A549 (cell line): Measurements from ENCODE around the gene KATNAL1. TPM values are rescaled to one million over a fixed set of nuclear protein-coding genes. Genes with fewer than 3 reads are reported as not detected.

Source experiments
- ATAC-seq, 2 experiments: fragments of 200-7000 bp in 1 of 2; fragments of >200 bp in 1 of 2; cut with Nextera tagmentation in 1 of 2; cut with Tn5 transposase in 1 of 2; 3 replicates each; pipeline versions ENCODE4 v1.8.0 to v1.9.1; 2018 to 2020; ENCODE audit warnings: mild to moderate bottlenecking in 1 of 2, moderate library complexity in 1 of 2
- CTCF ChIA-PET: fragments of 300-600 bp; sonication (Branson Sonifier 250); formaldehyde crosslinking; extraction: SDS; loops from one replicate; lab custom pipeline; 2021; ENCODE audit warnings: antibody characterized with exemption, inconsistent platforms; lab: Yijun Ruan, JAX
- POLR2A ChIA-PET: fragments of 350-600 bp; formaldehyde crosslinking; extraction: SDS; loops from one replicate; lab custom pipeline; 2021; ENCODE audit warnings: antibody characterized with exemption, inconsistent platforms; lab: Yijun Ruan, JAX
- DNase-seq, 2 experiments: peaks; one replicate each; pipeline versions ENCODE4 v3.0.0 to v3.0.0-alpha.2; 2011 to 2016; ENCODE audit warnings: low read depth in 1 of 2, low spot score in 1 of 2
- FAIRE-seq: peaks from 2 replicates; lab custom pipeline; 2011; peaks lifted over from hg19 to GRCh38; lab: Jason Lieb, UNC
- H3K27ac ChIP-seq, 2 experiments: fragments of >200 bp; sonication (Bioruptor Twin); formaldehyde crosslinking; 3 replicates each; pipeline ENCODE4 v1.5.1; 2016 to 2017
- H3K4me1 ChIP-seq: fragments of >200 bp; sonication (Bioruptor Twin); formaldehyde crosslinking; 3 replicates; pipeline ENCODE4 v1.6.1; 2016
- H3K4me2 ChIP-seq: fragments of >200 bp; sonication (Bioruptor Twin); formaldehyde crosslinking; 3 replicates; pipeline ENCODE4 v1.6.1; 2016
- H3K4me3 ChIP-seq: fragments of >200 bp; sonication (Bioruptor Twin); formaldehyde crosslinking; 3 replicates; pipeline ENCODE4 v1.5.1; 2016
- H3K9me3 ChIP-seq: fragments of >200 bp; sonication (Bioruptor Twin); formaldehyde crosslinking; 3 replicates; pipeline ENCODE4 v1.6.1; 2016
- CEBPB ChIP-seq, 2 experiments: fragments of >200 bp in 1 of 2; sonication (Bioruptor Twin) in 1 of 2; formaldehyde crosslinking in 1 of 2; IDR thresholded peaks; 2 replicates each; pipeline ENCODE4 v1.6.1; 2012 to 2016
- CHD2 ChIP-seq: fragments of 150-350 bp; IDR thresholded peaks from 2 replicates; pipeline ENCODE4 v1.6.1; 2014; ENCODE audit warnings: low read length; ENCODE audit not compliant: partially characterized antibody
- CHD4 ChIP-seq: fragments of 200-600 bp; sonication (generic); IDR thresholded peaks from 2 replicates; pipeline ENCODE4 v1.6.1; 2016; ENCODE audit warnings: antibody characterized with exemption, mild to moderate bottlenecking, borderline replicate concordance
- EP300 ChIP-seq, 2 experiments: fragments of >200 bp; sonication (Bioruptor Twin); formaldehyde crosslinking; IDR thresholded peaks; 2 replicates in 1 of 2; 3 replicates in 1 of 2; pipeline ENCODE4 v1.6.1; 2016 to 2017
- ESRRA ChIP-seq: fragments of 150-350 bp; IDR thresholded peaks from 2 replicates; pipeline ENCODE4 v1.6.1; 2014; ENCODE audit warnings: mild to moderate bottlenecking, low read length, borderline replicate concordance
- FOSB ChIP-seq: fragments of 250-450 bp; sonication (Bioruptor Pico); IDR thresholded peaks from 2 replicates; pipeline ENCODE4 v1.5.0; 2020; ENCODE audit warnings: mild to moderate bottlenecking, moderate library complexity
- HOXA7 ChIP-seq: fragments of 250-450 bp; sonication (Bioruptor Pico); IDR thresholded peaks from 2 replicates; pipeline ENCODE4 v1.5.0; 2020; ENCODE audit warnings: mild to moderate bottlenecking, moderate library complexity
- JUNB ChIP-seq: fragments of >200 bp; sonication (Bioruptor Twin); formaldehyde crosslinking; IDR thresholded peaks from 2 replicates; pipeline ENCODE4 v1.6.1; 2016
- MAFK ChIP-seq: fragments of 450-650 bp; IDR thresholded peaks from 2 replicates; pipeline ENCODE4 v1.6.1; 2014; ENCODE audit not compliant: partially characterized antibody
- MAZ ChIP-seq: fragments of 150-350 bp; IDR thresholded peaks from 2 replicates; pipeline ENCODE4 v1.6.1; 2014; ENCODE audit warnings: antibody characterized with exemption, low read depth, low read length, borderline replicate concordance
- NFE2L2 ChIP-seq: fragments of 150-350 bp; conservative IDR thresholded peaks from 2 replicates; pipeline ENCODE4 v1.6.1; 2014; ENCODE audit warnings: low read length
- NPAS2 ChIP-seq: fragments of 250-450 bp; sonication (Bioruptor Pico); IDR thresholded peaks from 2 replicates; pipeline ENCODE4 v1.8.0; 2022; ENCODE audit warnings: mild to moderate bottlenecking, moderate library complexity, borderline replicate concordance
- NR3C1 ChIP-seq: fragments of >200 bp; sonication (Bioruptor Twin); formaldehyde crosslinking; IDR thresholded peaks from 3 replicates; pipeline ENCODE4 v1.6.1; 2017
- RAD21 ChIP-seq, 2 experiments: fragments of >200 bp in 1 of 2; sonication (Bioruptor Twin) in 1 of 2; formaldehyde crosslinking in 1 of 2; IDR thresholded peaks in 1 of 2; conservative IDR thresholded peaks in 1 of 2; 2 replicates in 1 of 2; 3 replicates in 1 of 2; pipeline ENCODE4 v1.6.1; 2012 to 2018; ENCODE audit warnings: inconsistent platforms in 1 of 2
- RNF2 ChIP-seq: fragments of 200-600 bp; sonication (generic); IDR thresholded peaks from 2 replicates; pipeline ENCODE4 v1.6.1; 2016; ENCODE audit warnings: low read depth, mild to moderate bottlenecking, antibody characterized with exemption, moderate library complexity, borderline replicate concordance
- TFCP2L1 ChIP-seq: fragments of 250-450 bp; sonication (Bioruptor Pico); IDR thresholded peaks from 2 replicates; pipeline ENCODE4 v1.5.0; 2021; ENCODE audit warnings: mild to moderate bottlenecking
- ZFP36 ChIP-seq: fragments of 450-650 bp; IDR thresholded peaks from 2 replicates; pipeline ENCODE4 v1.6.1; 2014; ENCODE audit warnings: borderline replicate concordance; ENCODE audit not compliant: partially characterized antibody
- ZNF302 ChIP-seq: fragments of 250-450 bp; sonication (Bioruptor Pico); IDR thresholded peaks from 2 replicates; pipeline ENCODE4 v1.9.0; 2021; ENCODE audit warnings: inconsistent platforms, mild to moderate bottlenecking, moderate library complexity
- WGBS: methylation state at CpG from one replicate; pipeline ENCODE4 v1.1.6; 2017; ENCODE audit errors: missing lambda C conversion rate; 5-methylcytosine and 5-hydroxymethylcytosine counted together
- polyA plus RNA-seq, 4 experiments: library from polyadenylated mRNA; depleted of rRNA in 3 of 4; stranded (reverse); fragments of >200 nt; fragmentation: RNase III in 1 of 4; extraction: RNeasy Plus Mini Kit Qiagen cat#74134 plus additional on column Dnase treatment in 1 of 4; gene quantifications; 2 replicates in 3 of 4; 3 replicates in 1 of 4; pipeline ENCODE4 v1.2.3, GENCODE V29; 2011 to 2017
- TF ChIP-seq, protein P1 (sequence below): IDR thresholded peaks from 2 replicates; pipeline ENCODE4 v1.6.1; 2012
- TF ChIP-seq, protein P2 (sequence below): fragments of >200 bp; sonication (Bioruptor Twin); formaldehyde crosslinking; IDR thresholded peaks from 3 replicates; pipeline ENCODE4 v1.5.1; 2016

The KATNAL1 gene
- polyA plus RNA-seq, 2 of the 4 experiments (the other 2 are of a cell fraction) = 7.9 to 10.5 TPM

DNA sequence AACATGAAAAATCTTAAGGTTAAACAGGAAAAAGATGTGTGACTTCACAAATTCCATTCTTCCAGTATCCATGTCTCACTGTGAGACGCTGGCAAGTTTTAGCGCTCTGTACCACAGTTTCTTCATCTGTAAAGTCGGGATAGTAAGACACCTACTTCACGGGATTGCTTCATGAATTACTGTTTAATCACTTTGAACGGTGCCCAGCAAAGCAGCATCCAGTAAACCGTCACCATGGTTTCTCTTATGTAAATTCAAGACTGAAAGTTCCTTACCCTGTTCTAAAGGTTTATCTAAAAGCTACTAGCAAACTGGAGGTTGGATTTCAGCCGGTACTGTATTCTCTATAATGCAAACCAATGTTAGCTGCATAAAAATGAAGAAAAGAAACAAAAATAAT is 53.5 kb downstream of the KATNAL1 start:
- H3K4me3 ChIP-seq = no peak overlapping the region
- peaks cover 8% of the 10 kb centered on the region; the same call in 1 of the 3 replicates for H3K9me3 ChIP-seq
- TF ChIP-seq ESRRA = no peak
- DNase-seq (no peak), ATAC-seq (no peak), FAIRE-seq (no peak)
- H3K4me2 ChIP-seq = no peak overlapping the region
- peaks cover 17% of the 10 kb centered on the region; the same call in 2 of the 3 replicates for H3K4me1 ChIP-seq
- CTCF ChIA-PET = interaction anchor here (0.7 kb wide), 1 partner anchor 75 kb away, joined by 3 read pairs; no protein-coding TSS in a partner anchor
- WGBS = 92% methylated on average over 7 of the region's 7 CpGs
- POLR2A ChIA-PET = interaction anchor here (0.7 kb wide), 1 partner anchor 113 kb away, joined by 5 read pairs; no protein-coding TSS in a partner anchor
- no peak overlapping the region for H3K27ac ChIP-seq

DNA sequence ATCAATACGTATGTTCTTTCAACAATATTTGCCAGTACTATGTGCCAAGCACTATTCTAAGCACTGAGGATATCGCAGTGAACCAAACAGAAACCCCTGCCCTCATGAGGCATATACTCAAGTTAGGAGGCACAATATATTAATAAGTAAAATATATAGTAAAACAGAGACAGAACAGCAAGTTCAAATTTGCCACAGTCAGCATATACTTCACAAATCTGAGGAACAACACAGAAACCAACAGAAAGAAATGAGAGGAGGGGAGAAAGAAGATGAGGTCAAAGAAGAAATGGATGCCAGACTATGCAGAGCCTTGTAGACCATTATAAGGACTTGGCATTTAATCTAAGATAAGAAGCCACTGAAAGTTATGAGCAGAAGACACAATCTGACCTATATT is 59.9 kb downstream of the KATNAL1 start:
- Histone ChIP-seq H3K4me2 (no peak overlapping the region), H3K4me1 (no peaks in the 10 kb centered on the region), H3K4me3 (no peak overlapping the region)
- no peak for FAIRE-seq
- POLR2A ChIA-PET = no interaction called here
- CTCF ChIA-PET = no interaction called here
- TF ChIP-seq RAD21 (conservative IDR thresholded peaks at IDR 0.05 in 1 of 2, IDR thresholded peaks at IDR 0.05 in 1 of 2) = no peak
- peak; percentile 76 for TF ChIP-seq MAFK
- TF ChIP-seq, all 56 proteins: peak for 1
- WGBS = 93% methylated on average over 2 of the region's 2 CpGs
- no peak overlapping the region for H3K27ac ChIP-seq
- DNase-seq (no peak), ATAC-seq (no peak)
- H3K9me3 ChIP-seq = peaks cover 8% of the 10 kb centered on the region; the same call in 1 of the 3 replicates

DNA sequence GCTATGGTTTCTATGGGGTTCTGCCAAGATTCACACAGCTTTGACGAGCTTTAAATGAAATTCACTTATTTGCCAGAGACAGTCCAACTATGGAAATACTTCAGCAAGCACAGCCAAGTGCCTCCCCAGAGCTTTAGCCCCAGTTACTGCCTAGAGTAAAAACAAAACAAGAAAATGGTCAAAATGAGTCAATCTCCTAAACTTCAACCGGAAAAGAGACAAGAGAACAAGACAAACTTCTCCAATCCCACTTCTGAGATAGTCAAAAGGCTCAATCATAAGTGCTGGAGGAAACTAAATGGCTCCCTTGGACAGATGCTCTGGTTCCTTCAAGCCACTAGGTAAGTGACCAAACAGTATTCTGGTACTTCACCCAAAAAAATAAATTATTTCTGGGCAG is 65.8 kb downstream of the KATNAL1 start:
- H3K9me3 ChIP-seq = no peaks in the 10 kb centered on the region
- ChIA-PET CTCF (interaction anchor here (1.8 kb wide), 1 partner anchor 109 kb away, joined by 4 read pairs; no protein-coding TSS in a partner anchor), POLR2A (no interaction called here)
- WGBS = 96% methylated on average over 2 of the region's 2 CpGs
- TF ChIP-seq HOXA7 (CRISPR knock-in tag) (no peak), CHD4 (no peak), ZFP36 (no peak), MAFK (no peak), FOSB (CRISPR knock-in tag) (no peak), NR3C1 (no peak), RNF2 (no peak)
- peaks cover 8% of the 10 kb centered on the region; the same call in 2 of the 3 replicates for H3K4me1 ChIP-seq
- H3K4me2 ChIP-seq = no peak overlapping the region
- no peak overlapping the region for H3K4me3 ChIP-seq
- FAIRE-seq = no peak
- DNase-seq = no peak
- ATAC-seq = no peak
- H3K27ac ChIP-seq = no peak overlapping the region

DNA sequence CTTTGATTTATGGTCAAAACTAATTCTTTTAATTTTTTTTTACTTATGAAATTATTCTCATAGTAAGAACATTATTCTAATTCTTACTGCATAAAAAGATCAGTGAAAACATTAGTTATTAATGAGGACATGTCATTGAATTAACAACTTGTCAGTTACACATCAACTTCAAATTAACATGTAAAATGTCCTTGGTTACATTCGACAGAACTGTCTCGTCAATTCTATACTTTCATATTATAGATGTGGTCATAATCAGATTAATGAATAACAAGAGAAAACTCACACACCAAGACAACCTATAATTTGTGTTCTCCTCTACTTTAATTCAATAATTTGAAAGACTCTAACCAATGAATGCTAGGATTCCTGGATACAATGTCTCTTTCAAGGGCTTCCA is 66.7 kb downstream of the KATNAL1 start:
- TF ChIP-seq NFE2L2 (no peak), CHD2 (no peak), NPAS2 (CRISPR knock-in tag) (no peak), ZFP36 (no peak)
- CTCF ChIA-PET = no interaction called here
- WGBS = 94% methylated on average over 2 of the region's 2 CpGs
- FAIRE-seq (no peak), DNase-seq (no peak), ATAC-seq (no peak)
- POLR2A ChIA-PET = no interaction called here
- Histone ChIP-seq H3K9me3 (no peaks in the 10 kb centered on the region), H3K4me2 (no peak overlapping the region), H3K4me3 (no peak overlapping the region), H3K4me1 (peaks cover 8% of the 10 kb centered on the region; the same call in 2 of the 3 replicates), H3K27ac (no peak overlapping the region)

DNA sequence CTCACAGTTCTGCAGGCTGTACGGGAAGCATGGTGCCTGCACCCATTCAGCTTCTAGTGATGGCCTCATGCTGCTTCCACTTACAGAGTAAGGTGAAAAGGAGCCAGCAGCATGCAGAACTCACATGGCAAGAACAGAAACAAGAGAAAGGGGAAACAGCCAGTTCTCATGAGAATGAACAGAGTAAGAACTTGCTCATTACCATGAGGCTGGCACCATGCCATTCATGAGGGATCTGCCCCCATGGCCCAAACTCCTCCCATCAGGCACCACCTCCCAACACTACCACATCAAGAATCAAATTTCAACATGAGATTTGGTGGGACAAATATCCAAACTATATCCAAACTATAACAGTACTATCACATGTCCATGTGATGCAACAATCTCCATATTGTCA is 72.1 kb downstream of the KATNAL1 start:
- Histone ChIP-seq H3K4me3 (no peak overlapping the region), H3K9me3 (no peaks in the 10 kb centered on the region), H3K27ac (no peak overlapping the region), H3K4me2 (no peak overlapping the region), H3K4me1 (peaks cover 1% of the 10 kb centered on the region; the same call in 2 of the 3 replicates)
- CTCF ChIA-PET = no interaction called here
- ATAC-seq (no peak), FAIRE-seq (no peak), DNase-seq (no peak)
- POLR2A ChIA-PET = no interaction called here
- no peak for TF ChIP-seq CHD4
- TF ChIP-seq, protein P1, sequence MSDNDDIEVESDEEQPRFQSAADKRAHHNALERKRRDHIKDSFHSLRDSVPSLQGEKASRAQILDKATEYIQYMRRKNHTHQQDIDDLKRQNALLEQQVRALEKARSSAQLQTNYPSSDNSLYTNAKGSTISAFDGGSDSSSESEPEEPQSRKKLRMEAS = no peak
- no peak for TF ChIP-seq RNF2
- no peak for TF ChIP-seq NR3C1
- no peak for TF ChIP-seq MAZ
- TF ChIP-seq ZNF302 (CRISPR knock-in tag) = no peak
- no peak for TF ChIP-seq ESRRA
- TF ChIP-seq CEBPB (IDR thresholded peaks at IDR 0.05) = no peak
- TF ChIP-seq EP300 (IDR thresholded peaks at IDR 0.05) = no peak
- TF ChIP-seq JUNB = no peak
- TF ChIP-seq TFCP2L1 (CRISPR knock-in tag) = no peak
- TF ChIP-seq, protein P2, sequence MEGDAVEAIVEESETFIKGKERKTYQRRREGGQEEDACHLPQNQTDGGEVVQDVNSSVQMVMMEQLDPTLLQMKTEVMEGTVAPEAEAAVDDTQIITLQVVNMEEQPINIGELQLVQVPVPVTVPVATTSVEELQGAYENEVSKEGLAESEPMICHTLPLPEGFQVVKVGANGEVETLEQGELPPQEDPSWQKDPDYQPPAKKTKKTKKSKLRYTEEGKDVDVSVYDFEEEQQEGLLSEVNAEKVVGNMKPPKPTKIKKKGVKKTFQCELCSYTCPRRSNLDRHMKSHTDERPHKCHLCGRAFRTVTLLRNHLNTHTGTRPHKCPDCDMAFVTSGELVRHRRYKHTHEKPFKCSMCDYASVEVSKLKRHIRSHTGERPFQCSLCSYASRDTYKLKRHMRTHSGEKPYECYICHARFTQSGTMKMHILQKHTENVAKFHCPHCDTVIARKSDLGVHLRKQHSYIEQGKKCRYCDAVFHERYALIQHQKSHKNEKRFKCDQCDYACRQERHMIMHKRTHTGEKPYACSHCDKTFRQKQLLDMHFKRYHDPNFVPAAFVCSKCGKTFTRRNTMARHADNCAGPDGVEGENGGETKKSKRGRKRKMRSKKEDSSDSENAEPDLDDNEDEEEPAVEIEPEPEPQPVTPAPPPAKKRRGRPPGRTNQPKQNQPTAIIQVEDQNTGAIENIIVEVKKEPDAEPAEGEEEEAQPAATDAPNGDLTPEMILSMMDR = no peak
- 94% methylated on average over 1 of the region's 1 CpG for WGBS
